GM19467 (cell line): ENCODE data around the gene FGD2.
"Not testable (repeated sequence)": the region's sequence is repeated elsewhere in the genome, so short reads cannot be mapped to it uniquely, and the experiment has no call there.

Source experiments
- ATAC-seq: cut with Tn5 transposase; IDR thresholded peaks from one replicate; pipeline ENCODE4 v1.9.1; 2021; ENCODE audit warnings: mild to moderate bottlenecking, moderate library complexity; ENCODE audit not compliant: unreplicated experiment

The FGD2 gene

GRCh38 chr6:36989264-36989663 is 16.2 kb upstream of the FGD2 start:
- no peak for ATAC-seq

GRCh38 chr6:36990401-36990800 is 15.1 kb upstream of the FGD2 start:
- not testable (repeated sequence) for ATAC-seq

- ATAC-seq, result no peak
Observed at GRCh38 chr6:36997811-36998722, 7.4 kb upstream of the FGD2 start.

GRCh38 chr6:36998723-36999038 is 6.8 kb upstream of the FGD2 start:
- no peak for ATAC-seq

GRCh38 chr6:36999061-36999750 is 6.2 kb upstream of the FGD2 start:
- ATAC-seq, result no peak

GRCh38 chr6:36999751-37000125 is 5.7 kb upstream of the FGD2 start:
- ATAC-seq, result no peak

- no peak for ATAC-seq
Observed at GRCh38 chr6:37004044-37004980, 1.1 kb upstream of the FGD2 start.

GRCh38 chr6:37005827-37006567 is 542 bp downstream of the FGD2 start:
- no peak for ATAC-seq

GRCh38 chr6:37006793-37007339 is 1.4 kb downstream of the FGD2 start:
- ATAC-seq, result no peak

GRCh38 chr6:37007340-37008043 is 2.0 kb downstream of the FGD2 start:
- no peak for ATAC-seq

- no peak for ATAC-seq
Observed at GRCh38 chr6:37008484-37009465, 3.3 kb downstream of the FGD2 start.

GRCh38 chr6:37010402-37010892 is 5.0 kb downstream of the FGD2 start:
- no peak for ATAC-seq

GRCh38 chr6:37011656-37012378 is 6.4 kb downstream of the FGD2 start:
- no peak for ATAC-seq

GRCh38 chr6:37013516-37014491 is 8.3 kb downstream of the FGD2 start:
- ATAC-seq, result no peak

GRCh38 chr6:37014667-37015066 is 9.2 kb downstream of the FGD2 start:
- no peak for ATAC-seq

GRCh38 chr6:37015532-37015931 is 10.1 kb downstream of the FGD2 start:
- ATAC-seq, result no peak
